WTC11 (cell line): ENCODE measurements around the gene TCHH. TPM values are rescaled to one million over a fixed set of nuclear protein-coding genes. Genes with fewer than 3 reads are reported as not detected.

Source experiments
- ATAC-seq: fragments of 200-7000 bp; cut with Tn5 transposase; 2 replicates; pipeline ENCODE4 v1.10.0; 2021; ENCODE audit warnings: mild to moderate bottlenecking, moderate library complexity
- CTCF ChIA-PET: fragments of 300-600 bp; sonication (Branson Sonifier 250); formaldehyde crosslinking; loops from one replicate; lab custom pipeline; 2021; ENCODE audit warnings: antibody characterized with exemption; lab: Charles Lee
- POLR2A ChIA-PET: fragments of 350-600 bp; sonication (Branson Sonifier 250); formaldehyde crosslinking; loops from one replicate; lab custom pipeline; 2021; ENCODE audit warnings: antibody characterized with exemption; lab: Charles Lee
- DNase-seq: peaks from one replicate; pipeline ENCODE4 v3.0.0; 2021; ENCODE audit warnings: low spot score
- H3K27ac Mint-ChIP-seq: 2 replicates; pipeline ENCODE4 v1.8.0; 2021; ENCODE audit warnings: mixed read lengths
- H3K27me3 Mint-ChIP-seq: 2 replicates; pipeline ENCODE4 v1.8.0; 2021; ENCODE audit warnings: low read depth, mild to moderate bottlenecking, moderate library complexity, mixed read lengths
- H3K36me3 Mint-ChIP-seq: 2 replicates; pipeline ENCODE4 v1.8.0; 2021; ENCODE audit warnings: mixed read lengths
- H3K4me1 Mint-ChIP-seq: 2 replicates; pipeline ENCODE4 v1.8.0; 2022; ENCODE audit warnings: mixed read lengths
- H3K4me3 Mint-ChIP-seq: 2 replicates; pipeline ENCODE4 v1.8.0; 2021; ENCODE audit warnings: mild to moderate bottlenecking, moderate library complexity, mixed read lengths
- H3K9me3 Mint-ChIP-seq: 2 replicates; pipeline ENCODE4 v1.8.0; 2021; ENCODE audit warnings: mixed read lengths
- E2F4 ChIP-seq: sonication (generic); formaldehyde crosslinking; IDR thresholded peaks from 2 replicates; pipeline ENCODE4 v1.8.1; 2022; ENCODE audit warnings: low read depth, mild to moderate bottlenecking, moderate library complexity, missing genetic modification reagents, borderline replicate concordance
- ELF4 ChIP-seq: sonication (generic); formaldehyde crosslinking; IDR thresholded peaks from 2 replicates; pipeline ENCODE4 v1.8.1; 2022; ENCODE audit warnings: low read depth, mild to moderate bottlenecking, moderate library complexity, missing genetic modification reagents
- ETV6 ChIP-seq: sonication (generic); formaldehyde crosslinking; IDR thresholded peaks from 2 replicates; pipeline ENCODE4 v1.8.1; 2022; ENCODE audit warnings: mild to moderate bottlenecking, missing genetic modification reagents
- FOXP4 ChIP-seq: sonication (generic); formaldehyde crosslinking; IDR thresholded peaks from 2 replicates; pipeline ENCODE4 v1.8.0; 2022; ENCODE audit warnings: mild to moderate bottlenecking, missing genetic modification reagents
- HMGXB4 ChIP-seq: sonication (generic); formaldehyde crosslinking; IDR thresholded peaks from 2 replicates; pipeline ENCODE4 v1.8.1; 2023; ENCODE audit warnings: mild to moderate bottlenecking, moderate library complexity, missing genetic modification reagents
- IRF1 ChIP-seq: sonication (generic); formaldehyde crosslinking; IDR thresholded peaks from 2 replicates; pipeline ENCODE4 v1.8.0; 2023; ENCODE audit warnings: missing genetic modification reagents
- KAT7 ChIP-seq: sonication (generic); formaldehyde crosslinking; IDR thresholded peaks from 2 replicates; pipeline ENCODE4 v1.8.1; 2023; ENCODE audit warnings: missing genetic modification reagents, mild to moderate bottlenecking, borderline replicate concordance
- NR1H2 ChIP-seq: sonication (generic); formaldehyde crosslinking; IDR thresholded peaks from 2 replicates; pipeline ENCODE4 v1.9.0; 2021; ENCODE audit warnings: mild to moderate bottlenecking, moderate library complexity, missing genetic modification reagents
- PREB ChIP-seq: sonication (generic); formaldehyde crosslinking; IDR thresholded peaks from 2 replicates; pipeline ENCODE4 v1.8.1; 2022; ENCODE audit warnings: mild to moderate bottlenecking, missing genetic modification reagents, moderate library complexity, borderline replicate concordance
- PRRX2 ChIP-seq: fragments of 250-450 bp; sonication (Bioruptor Pico); IDR thresholded peaks from 2 replicates; pipeline ENCODE4 v1.8.0; 2021; ENCODE audit warnings: mild to moderate bottlenecking
- SMAD4 ChIP-seq: sonication (generic); formaldehyde crosslinking; IDR thresholded peaks from 2 replicates; pipeline ENCODE4 v1.8.0; 2022; ENCODE audit warnings: mild to moderate bottlenecking, missing genetic modification reagents
- ZNF121 ChIP-seq: sonication (generic); formaldehyde crosslinking; IDR thresholded peaks from 2 replicates; pipeline ENCODE4 v1.8.0; 2023; ENCODE audit warnings: missing genetic modification reagents
- ZNF232 ChIP-seq: sonication (generic); formaldehyde crosslinking; IDR thresholded peaks from 2 replicates; pipeline ENCODE4 v1.8.0; 2022; ENCODE audit warnings: mild to moderate bottlenecking, missing genetic modification reagents
- ZNF281 ChIP-seq: sonication (generic); formaldehyde crosslinking; IDR thresholded peaks from 2 replicates; pipeline ENCODE4 v1.8.0; 2023; ENCODE audit warnings: mild to moderate bottlenecking, missing genetic modification reagents
- ZNF425 ChIP-seq: fragments of 250-450 bp; sonication (Bioruptor Pico); conservative IDR thresholded peaks from 2 replicates; pipeline ENCODE4 v1.9.0; 2021; ENCODE audit warnings: mild to moderate bottlenecking
- total RNA-seq: library from RNA; stranded (reverse); gene quantifications from 3 replicates; pipeline ENCODE4 v1.2.3, GENCODE V29; 2021

Gene TCHH
- total RNA-seq, 1 experiment from 2014 or later: 0.04 TPM

GRCh38 chr1:152111515-152111968, 3.7 kb downstream of the TCHH start (continued):
- TF ChIP-seq ZNF425 (no peak), E2F4 (peak; percentile 91; the same call in 1 of the 2 replicates), SMAD4 (peak; percentile 74), ELF4 (CRISPR knock-in tag) (peak; percentile 88; the same call in 1 of the 2 replicates), HMGXB4 (CRISPR knock-in tag) (no peak), PRRX2 (CRISPR knock-in tag) (no peak), PREB (CRISPR knock-in tag) (no peak; the same call in 1 of the 2 replicates), KAT7 (CRISPR knock-in tag) (peak; percentile 90), ZNF232 (CRISPR knock-in tag) (peak; percentile 92; the same call in 1 of the 2 replicates)
- TF ChIP-seq, all 79 proteins: peak for 43

- peaks cover 5% of the 10 kb centered on the region for H3K9me3 Mint-ChIP-seq
- ATAC-seq: peak; percentile 14
- CTCF ChIA-PET: interaction anchor here (1.0 to 5.8 kb wide), 11 partner anchors 24 to 109 kb away, joined by 3 to 41 read pairs (median 5); partner anchors contain the start of gene S100A11
- no peaks in the 10 kb centered on the region; the same call in 1 of the 2 replicates for H3K4me1 Mint-ChIP-seq
- peak; percentile 34 for DNase-seq
- POLR2A ChIA-PET: interaction anchor here (0.9 kb wide), 1 partner anchor 58 kb away, joined by 3 read pairs; no protein-coding TSS in a partner anchor
- H3K27me3 Mint-ChIP-seq: no peaks in the 10 kb centered on the region; the same call in 1 of the 2 replicates
- H3K27ac Mint-ChIP-seq: no peak overlapping the region
- no peak overlapping the region for H3K4me3 Mint-ChIP-seq
- TF ChIP-seq IRF1 (CRISPR knock-in tag) (0 out of 2 replicates have a peak, but pooled peaks have one; percentile 11), ZNF281 (CRISPR knock-in tag) (0 out of 2 replicates have a peak, but pooled peaks have one; percentile 35), NR1H2 (CRISPR knock-in tag) (0 out of 2 replicates have a peak, but pooled peaks have one; percentile 16), ETV6 (CRISPR knock-in tag) (peak; percentile 37; the same call in 1 of the 2 replicates), FOXP4 (peak; percentile 89; the same call in 1 of the 2 replicates), ZNF121 (CRISPR knock-in tag) (no peak)
- H3K36me3 Mint-ChIP-seq: peaks cover 7% of the 10 kb centered on the region; the same call in 1 of the 2 replicates
These were observed 4.3 kb downstream of the TCHH start for GRCh38 chr1:152110860-152111514.
